Measurements from ENCODE around the gene RCVRN.

Gene RCVRN

DNA sequence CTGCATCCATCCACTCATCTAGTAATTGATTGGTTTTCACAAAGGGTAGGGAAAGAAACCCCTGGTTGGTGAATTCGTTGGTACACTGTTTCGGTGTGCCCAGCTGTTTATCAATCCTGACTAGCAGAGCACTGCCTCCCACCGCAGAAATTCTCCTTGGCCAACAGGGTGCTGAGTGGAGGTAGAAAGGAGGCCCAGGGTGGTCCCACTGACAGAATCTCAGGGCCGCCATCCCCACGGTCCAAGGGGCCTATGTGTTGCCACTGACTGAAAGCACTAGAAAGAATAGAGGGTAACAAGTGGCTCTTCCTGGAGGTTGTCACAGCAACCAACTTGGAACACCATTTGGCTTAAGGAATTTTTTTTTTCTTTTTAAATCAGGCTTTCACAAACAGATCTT lies 8.4 kb upstream of the RCVRN start:
- Mint-ChIP-seq H3K27me3 (peaks cover 6% of the 10 kb centered on the region), H3K9me3 (no peaks in the 10 kb centered on the region), H3K36me3 (no peaks in the 10 kb centered on the region), H3K4me3 (no peak overlapping the region), H3K27ac (no peak overlapping the region), H3K4me1 (no peaks in the 10 kb centered on the region)
- ATAC-seq (ENCODE audit: low read depth) = no peak
- DNase-seq (ENCODE audit: low spot score in 2 of 2) = no peak

DNA sequence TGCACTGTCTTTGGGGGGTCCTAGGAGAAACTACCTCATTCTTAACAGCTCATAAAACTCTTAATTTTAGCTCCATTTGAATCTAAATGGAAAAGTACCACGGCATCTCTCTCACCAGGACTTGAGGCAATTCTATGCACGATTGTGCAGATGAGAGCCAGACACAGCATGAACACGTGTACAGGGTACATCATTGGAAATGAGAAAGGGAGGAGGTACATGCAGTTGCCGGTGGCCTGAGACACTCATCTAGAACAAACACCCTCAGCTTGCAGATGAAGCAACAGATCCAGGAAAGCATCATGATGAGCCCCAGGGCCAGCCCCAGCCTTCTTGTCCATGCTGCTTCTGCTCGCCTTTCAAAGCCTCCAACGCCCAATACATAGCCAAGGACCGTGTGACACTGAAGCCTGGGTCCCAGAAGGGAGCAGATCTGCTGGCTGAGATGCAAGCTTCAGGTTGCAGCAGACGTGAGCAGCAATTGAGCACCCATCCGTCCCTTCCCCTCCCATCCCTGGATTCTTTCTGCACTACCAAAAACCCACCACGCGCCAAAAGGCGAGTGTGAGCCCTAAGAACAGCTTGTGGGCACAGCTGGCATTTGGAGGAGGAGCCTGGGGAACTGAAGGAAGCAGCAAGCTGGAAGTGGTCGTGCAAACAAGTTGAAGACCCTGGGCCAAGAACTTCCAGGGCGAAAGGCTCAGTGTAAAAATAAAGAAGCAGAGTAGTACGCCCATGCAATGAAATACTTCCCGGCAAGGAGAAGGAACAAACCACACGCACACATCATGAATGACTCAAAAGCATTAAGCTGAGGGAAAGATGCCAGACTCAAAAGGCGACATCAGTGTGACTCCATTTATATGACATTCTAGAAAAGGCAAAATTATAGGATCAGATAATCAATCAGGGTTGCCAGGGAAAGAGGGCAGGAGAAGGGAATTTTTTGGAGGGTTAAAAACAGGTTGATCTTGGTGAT lies 7.3 kb upstream of the RCVRN start:
- Mint-ChIP-seq H3K4me3 (no peak overlapping the region), H3K36me3 (no peaks in the 10 kb centered on the region), H3K27ac (no peak overlapping the region), H3K27me3 (peaks cover 6% of the 10 kb centered on the region), H3K9me3 (no peaks in the 10 kb centered on the region), H3K4me1 (no peaks in the 10 kb centered on the region)
- ATAC-seq (ENCODE audit: low read depth) = no peak
- no peak for DNase-seq (ENCODE audit: low spot score in 2 of 2)

DNA sequence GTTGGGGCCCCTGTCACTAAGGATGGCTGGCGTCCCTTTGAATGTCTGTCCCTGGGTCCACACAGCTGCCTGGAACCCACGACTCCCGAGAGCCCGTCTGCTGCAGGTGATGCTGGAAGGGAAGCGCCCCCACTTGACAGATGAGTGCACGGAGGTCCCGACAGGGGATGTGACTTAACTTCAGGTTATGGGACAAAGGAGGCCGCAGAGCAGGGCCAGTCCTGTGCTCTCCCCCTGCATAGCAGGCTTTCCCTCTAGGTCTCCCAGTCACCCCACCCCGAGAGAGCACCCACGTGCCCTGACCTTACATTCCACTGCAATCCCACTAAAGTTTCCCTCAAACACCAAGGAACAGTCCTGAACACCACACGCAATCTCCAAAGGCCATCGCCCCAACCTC lies 6.0 kb upstream of the RCVRN start:
- Mint-ChIP-seq H3K4me1 (no peaks in the 10 kb centered on the region), H3K27me3 (peaks cover 6% of the 10 kb centered on the region), H3K9me3 (no peaks in the 10 kb centered on the region), H3K36me3 (no peaks in the 10 kb centered on the region), H3K4me3 (no peak overlapping the region), H3K27ac (no peak overlapping the region)
- ATAC-seq (ENCODE audit: low read depth) (no peak), DNase-seq (ENCODE audit: low spot score in 2 of 2) (no peak)

DNA sequence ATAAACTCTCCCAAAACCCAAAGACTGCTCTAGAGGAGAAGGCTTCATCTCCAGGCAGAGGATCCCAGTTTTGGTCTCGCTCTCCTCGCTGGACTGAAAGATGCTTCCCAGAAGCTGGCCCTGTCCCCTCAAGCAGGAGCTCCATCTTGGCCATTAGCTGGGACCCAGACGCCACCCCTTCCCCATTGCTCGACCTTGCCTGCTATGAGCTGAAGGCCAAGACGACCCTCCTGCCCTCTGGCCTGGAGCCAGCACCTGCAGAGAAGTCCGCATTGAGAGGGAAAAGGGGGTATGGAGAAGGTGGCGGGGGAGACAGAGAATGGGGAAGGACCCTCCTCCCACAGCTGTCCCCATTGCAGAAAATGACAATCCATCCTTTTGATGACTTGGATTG lies 3.6 kb upstream of the RCVRN start:
- ATAC-seq (ENCODE audit: low read depth) (no peak), DNase-seq (ENCODE audit: low spot score in 2 of 2) (no peak)
- Mint-ChIP-seq H3K27ac (no peak overlapping the region), H3K4me3 (no peak overlapping the region), H3K9me3 (no peaks in the 10 kb centered on the region), H3K36me3 (no peaks in the 10 kb centered on the region), H3K4me1 (no peaks in the 10 kb centered on the region), H3K27me3 (peaks cover 10% of the 10 kb centered on the region)

DNA sequence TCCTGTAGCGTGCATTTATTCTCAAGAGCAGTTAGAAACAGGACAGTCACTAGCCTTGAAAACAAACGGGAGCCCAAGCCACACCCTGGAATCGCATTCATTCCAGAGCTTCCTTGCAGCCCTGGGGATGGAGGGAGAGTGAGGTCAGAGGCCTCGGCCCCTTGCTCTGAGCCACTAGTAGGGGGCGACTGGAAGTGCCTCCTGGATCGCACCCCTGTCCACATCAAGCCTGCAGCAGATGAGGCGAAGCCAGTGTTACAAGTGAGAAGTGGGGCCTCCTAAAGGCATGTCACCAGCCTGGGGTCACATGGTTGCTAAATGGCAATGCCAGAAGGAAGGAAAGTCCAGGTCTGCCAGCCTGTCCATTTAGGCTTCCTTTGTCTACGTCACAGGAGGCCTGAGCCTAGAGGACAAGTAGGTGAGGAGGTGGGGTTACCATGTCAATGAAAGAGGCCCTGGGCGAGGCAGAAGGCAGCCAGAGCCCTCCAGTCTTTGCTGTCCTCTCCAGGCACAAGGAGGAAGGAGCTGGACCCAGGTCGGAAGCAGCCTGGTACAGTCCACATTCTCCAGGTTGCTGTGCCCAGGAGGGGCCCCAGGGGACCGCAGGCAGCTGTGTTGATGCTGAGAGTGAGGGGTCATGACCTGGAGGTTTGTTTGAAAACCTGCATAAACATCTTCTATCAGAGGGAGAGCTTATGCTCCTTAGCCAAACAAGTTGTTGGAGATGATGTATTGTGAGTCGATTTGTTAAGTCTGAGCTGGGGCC lies 3.0 kb upstream of the RCVRN start:
- no peak for ATAC-seq (ENCODE audit: low read depth)
- no peaks in the 10 kb centered on the region for H3K9me3 Mint-ChIP-seq

GRCh38 chr17:9907131-9907530 lies 2.1 kb upstream of the RCVRN start:
- Mint-ChIP-seq H3K27ac (no peak overlapping the region), H3K27me3 (peaks cover 10% of the 10 kb centered on the region), H3K9me3 (no peaks in the 10 kb centered on the region), H3K4me3 (no peak overlapping the region), H3K36me3 (no peaks in the 10 kb centered on the region), H3K4me1 (no peaks in the 10 kb centered on the region)
- DNase-seq (ENCODE audit: low spot score in 2 of 2) (no peak), ATAC-seq (ENCODE audit: low read depth) (no peak)

More for the DNA sequence above, 3.0 kb upstream of the RCVRN start:
- no peak overlapping the region for H3K27ac Mint-ChIP-seq
- peaks cover 10% of the 10 kb centered on the region for H3K27me3 Mint-ChIP-seq
- no peaks in the 10 kb centered on the region for H3K36me3 Mint-ChIP-seq
- no peak overlapping the region for H3K4me3 Mint-ChIP-seq
- DNase-seq (ENCODE audit: low spot score in 2 of 2) = no peak
- no peaks in the 10 kb centered on the region for H3K4me1 Mint-ChIP-seq

GRCh38 chr17:9906616-9907015 lies 1.5 kb upstream of the RCVRN start:
- H3K9me3 Mint-ChIP-seq = no peaks in the 10 kb centered on the region
- ATAC-seq (ENCODE audit: low read depth) = no peak
- H3K27ac Mint-ChIP-seq = no peak overlapping the region

GRCh38 chr17:9905902-9906301 lies 831 bp upstream of the RCVRN start:
- ATAC-seq (ENCODE audit: low read depth) (no peak), DNase-seq (ENCODE audit: low spot score in 2 of 2) (no peak)
- H3K36me3 Mint-ChIP-seq = no peaks in the 10 kb centered on the region
- no peaks in the 10 kb centered on the region for H3K9me3 Mint-ChIP-seq
- no peaks in the 10 kb centered on the region for H3K4me1 Mint-ChIP-seq
- H3K27ac Mint-ChIP-seq = no peak overlapping the region
- H3K27me3 Mint-ChIP-seq = peaks cover 9% of the 10 kb centered on the region
- H3K4me3 Mint-ChIP-seq = no peak overlapping the region

More at GRCh38 chr17:9906616-9907015, 1.5 kb upstream of the RCVRN start:
- no peak for DNase-seq (ENCODE audit: low spot score in 2 of 2)
- Mint-ChIP-seq H3K27me3 (peaks cover 9% of the 10 kb centered on the region), H3K36me3 (no peaks in the 10 kb centered on the region), H3K4me1 (no peaks in the 10 kb centered on the region), H3K4me3 (no peak overlapping the region)

- no peaks in the 10 kb centered on the region for H3K36me3 Mint-ChIP-seq
- no peak for DNase-seq (ENCODE audit: low spot score in 2 of 2)
- H3K9me3 Mint-ChIP-seq = no peaks in the 10 kb centered on the region
- H3K27ac Mint-ChIP-seq = no peak overlapping the region
- H3K27me3 Mint-ChIP-seq = peaks cover 9% of the 10 kb centered on the region
- no peak for ATAC-seq (ENCODE audit: low read depth)
- H3K4me1 Mint-ChIP-seq = no peaks in the 10 kb centered on the region
- H3K4me3 Mint-ChIP-seq = no peak overlapping the region
Observed at GRCh38 chr17:9904277-9905077, 594 bp downstream of the RCVRN start.

- no peak overlapping the region for H3K4me3 Mint-ChIP-seq
- H3K9me3 Mint-ChIP-seq = no peaks in the 10 kb centered on the region
- H3K27ac Mint-ChIP-seq = no peak overlapping the region
- ATAC-seq (ENCODE audit: low read depth) (no peak), DNase-seq (ENCODE audit: low spot score in 2 of 2) (no peak)
- no peaks in the 10 kb centered on the region for H3K36me3 Mint-ChIP-seq
- H3K27me3 Mint-ChIP-seq = peaks cover 9% of the 10 kb centered on the region
- no peaks in the 10 kb centered on the region for H3K4me1 Mint-ChIP-seq
Observed at GRCh38 chr17:9902120-9902519, 3.0 kb downstream of the RCVRN start.

DNA sequence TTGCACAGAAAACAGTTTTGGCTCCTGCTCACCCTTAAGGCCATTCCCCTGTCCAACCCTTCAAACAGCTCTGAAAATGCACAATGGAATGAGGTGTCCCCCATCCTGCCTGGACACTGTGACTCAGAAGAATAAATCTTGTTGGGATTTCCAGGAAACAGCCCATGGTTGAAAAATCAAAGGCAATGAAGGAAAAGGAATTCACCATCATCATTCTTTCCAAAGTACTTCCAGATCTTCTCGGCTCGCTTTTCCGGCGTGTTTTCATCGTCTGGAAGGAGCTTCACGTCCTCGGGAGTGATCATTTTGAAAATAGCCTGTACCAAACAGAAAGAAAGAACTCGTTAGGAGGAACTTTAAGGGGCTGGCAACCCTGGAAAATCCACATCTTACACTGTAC lies 4.3 kb downstream of the RCVRN start:
- Mint-ChIP-seq H3K9me3 (no peaks in the 10 kb centered on the region), H3K27ac (no peak overlapping the region), H3K4me3 (no peak overlapping the region), H3K36me3 (no peaks in the 10 kb centered on the region), H3K4me1 (no peaks in the 10 kb centered on the region), H3K27me3 (peaks cover 10% of the 10 kb centered on the region)
- ATAC-seq (ENCODE audit: low read depth) (no peak), DNase-seq (ENCODE audit: low spot score in 2 of 2) (no peak)

- Mint-ChIP-seq H3K9me3 (no peaks in the 10 kb centered on the region), H3K27me3 (peaks cover 7% of the 10 kb centered on the region), H3K4me1 (no peaks in the 10 kb centered on the region), H3K36me3 (no peaks in the 10 kb centered on the region), H3K27ac (no peak overlapping the region), H3K4me3 (no peak overlapping the region)
- ATAC-seq (ENCODE audit: low read depth) (no peak), DNase-seq (ENCODE audit: low spot score in 2 of 2) (no peak)
Observed at GRCh38 chr17:9900044-9900594, 5.0 kb downstream of the RCVRN start.

DNA sequence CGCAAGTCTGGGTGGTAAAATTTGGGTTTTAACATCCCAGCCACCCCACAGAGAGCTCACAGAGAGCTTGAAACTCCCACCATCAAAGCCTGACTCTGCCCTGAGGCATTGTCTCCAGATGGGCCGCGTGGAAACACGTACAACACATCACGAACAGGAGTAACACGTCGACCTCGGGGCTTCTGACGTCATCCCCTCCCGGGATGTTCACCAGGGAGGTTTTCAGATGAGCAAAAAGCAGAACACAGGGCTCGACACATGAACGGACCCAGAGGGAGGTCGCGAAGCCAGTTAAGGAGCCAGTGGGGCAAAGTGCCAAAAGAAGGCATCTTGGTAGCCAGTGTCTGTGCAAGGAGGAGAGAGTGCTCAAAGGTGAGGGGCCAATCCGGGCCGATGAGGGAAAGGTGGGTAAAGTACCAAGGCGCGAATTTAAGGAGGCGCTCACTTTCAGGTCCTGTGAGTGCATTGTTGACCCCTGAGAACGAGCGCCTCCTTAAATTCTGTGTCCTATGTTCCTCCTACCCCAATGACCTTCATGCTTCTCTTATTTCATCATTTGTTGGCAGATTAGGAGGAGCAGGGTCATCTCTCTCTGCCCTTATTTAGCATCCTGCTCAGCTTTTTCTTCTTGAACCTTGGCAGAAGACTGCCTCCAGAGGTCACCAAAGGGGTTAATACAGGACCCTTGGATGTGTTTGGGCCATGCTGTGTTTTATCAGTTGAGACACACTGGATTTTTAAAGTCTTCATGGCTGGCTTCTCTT lies 5.6 kb downstream of the RCVRN start:
- no peak overlapping the region for H3K4me3 Mint-ChIP-seq
- DNase-seq (ENCODE audit: low spot score in 2 of 2) = no peak

More for the DNA sequence above, 5.6 kb downstream of the RCVRN start:
- ATAC-seq (ENCODE audit: low read depth) = no peak
- Mint-ChIP-seq H3K9me3 (no peaks in the 10 kb centered on the region), H3K27ac (no peak overlapping the region), H3K27me3 (peaks cover 7% of the 10 kb centered on the region), H3K4me1 (no peaks in the 10 kb centered on the region), H3K36me3 (no peaks in the 10 kb centered on the region)
